ENCODE results near the gene FLT1.

DNA sequence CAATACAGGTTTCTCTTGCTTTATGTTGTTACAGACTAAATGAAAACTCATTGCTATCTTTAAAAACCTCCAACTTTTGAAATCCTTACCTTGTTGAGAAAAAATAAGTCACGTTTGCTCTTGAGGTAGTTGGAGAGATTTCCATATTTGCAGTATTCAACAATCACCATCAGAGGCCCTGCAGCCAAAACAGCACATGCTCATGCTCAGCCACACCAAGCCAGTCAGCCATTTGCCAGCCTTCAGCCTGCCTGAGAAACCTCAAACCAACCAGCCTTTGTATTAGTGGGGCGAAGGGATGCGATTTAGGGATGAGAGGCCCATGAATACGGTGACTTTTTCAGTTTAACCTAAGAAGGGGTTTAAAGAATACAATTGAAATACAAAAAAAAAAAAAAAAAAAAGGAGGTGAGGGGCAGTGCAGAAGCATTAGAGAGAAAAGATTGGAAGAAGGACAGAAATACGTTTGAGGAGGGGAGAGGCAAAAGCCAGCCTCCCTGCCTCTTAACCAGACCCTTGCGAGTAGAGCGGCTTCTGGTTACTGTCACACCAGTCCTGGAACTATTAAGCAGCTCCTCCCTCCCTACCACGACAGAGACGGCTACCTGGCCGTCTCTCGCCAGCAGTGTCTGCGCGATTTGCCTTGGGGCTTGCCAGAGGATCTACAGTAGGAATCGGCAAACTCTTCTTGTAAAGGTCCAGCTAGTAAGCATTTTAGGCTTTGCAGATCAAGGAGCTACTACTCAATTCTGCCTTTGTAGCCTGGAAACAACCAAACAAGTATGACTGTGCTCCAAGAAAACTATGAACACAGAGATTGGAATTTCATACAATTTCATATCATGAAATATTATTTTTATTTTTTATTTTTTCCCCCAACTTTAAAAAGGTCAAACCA is 167.3 kb downstream of the FLT1 start:
- TF ChIP-seq, protein P1, sequence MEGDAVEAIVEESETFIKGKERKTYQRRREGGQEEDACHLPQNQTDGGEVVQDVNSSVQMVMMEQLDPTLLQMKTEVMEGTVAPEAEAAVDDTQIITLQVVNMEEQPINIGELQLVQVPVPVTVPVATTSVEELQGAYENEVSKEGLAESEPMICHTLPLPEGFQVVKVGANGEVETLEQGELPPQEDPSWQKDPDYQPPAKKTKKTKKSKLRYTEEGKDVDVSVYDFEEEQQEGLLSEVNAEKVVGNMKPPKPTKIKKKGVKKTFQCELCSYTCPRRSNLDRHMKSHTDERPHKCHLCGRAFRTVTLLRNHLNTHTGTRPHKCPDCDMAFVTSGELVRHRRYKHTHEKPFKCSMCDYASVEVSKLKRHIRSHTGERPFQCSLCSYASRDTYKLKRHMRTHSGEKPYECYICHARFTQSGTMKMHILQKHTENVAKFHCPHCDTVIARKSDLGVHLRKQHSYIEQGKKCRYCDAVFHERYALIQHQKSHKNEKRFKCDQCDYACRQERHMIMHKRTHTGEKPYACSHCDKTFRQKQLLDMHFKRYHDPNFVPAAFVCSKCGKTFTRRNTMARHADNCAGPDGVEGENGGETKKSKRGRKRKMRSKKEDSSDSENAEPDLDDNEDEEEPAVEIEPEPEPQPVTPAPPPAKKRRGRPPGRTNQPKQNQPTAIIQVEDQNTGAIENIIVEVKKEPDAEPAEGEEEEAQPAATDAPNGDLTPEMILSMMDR (conservative IDR thresholded peaks at IDR 0.05 in 1 of 2, IDR thresholded peaks at IDR 0.05 in 1 of 2; ENCODE audit: extremely low read depth in 1 of 2, insufficient read depth in 1 of 2, low read depth in 1 of 2, low read length in 2 of 2): no peak
- no peak for TF ChIP-seq EZH2 (IDR thresholded peaks at IDR 0.05; ENCODE audit: borderline replicate concordance, low read length)

Data from mammary epithelial cell (primary cell).